ENCODE measurements around the gene TMEM132D. TPM values are rescaled to one million over a fixed set of nuclear protein-coding genes. Genes with fewer than 3 reads are reported as not detected.

Gene TMEM132D
- total and polyA plus RNA-seq, 2 of the 8 experiments (the other 6 are each of a cell fraction or from before 2014, with no cell fraction given) = 3.5 to 10.1 TPM

DNA sequence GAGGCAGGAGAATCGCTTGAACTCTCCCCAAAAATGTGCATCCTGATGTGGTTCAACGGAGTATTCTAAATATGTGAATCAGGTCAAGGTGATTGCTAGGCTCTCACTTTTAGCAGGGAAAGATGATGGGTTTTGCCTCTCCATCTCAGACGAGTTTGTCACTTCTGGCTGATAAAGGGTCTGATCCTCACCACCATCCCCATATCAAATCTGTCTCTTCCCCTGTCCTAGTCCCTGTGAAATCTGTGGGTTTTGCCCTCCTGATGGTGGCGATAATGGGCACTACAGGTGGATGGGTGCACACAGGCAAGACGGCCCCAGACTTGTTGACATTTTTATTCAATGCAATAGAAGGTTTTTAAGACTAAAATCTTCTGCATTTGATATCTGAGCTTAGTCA is 665.9 kb downstream of the TMEM132D start:
- Histone ChIP-seq H2AK5ac (ENCODE audit: low read depth, low read length) (no peak overlapping the region), H3K23me2 (ENCODE audit: low read depth, low read length) (no peaks in the 10 kb centered on the region), H4K8ac (ENCODE audit: extremely low read depth, insufficient read depth, low read length) (no peak overlapping the region), H3K36me3 (ENCODE audit: control insufficient read depth in 2 of 4, insufficient read depth in 4 of 4, low read length in 3 of 4) (no peaks in the 10 kb centered on the region), H3K4me1 (replicated peaks in 1 of 4; ENCODE audit: control insufficient read depth in 3 of 4, insufficient read depth in 4 of 4, low read length in 3 of 4) (no peaks in the 10 kb centered on the region), H3K9ac (replicated peaks in 1 of 4; ENCODE audit: extremely low read depth in 1 of 4, low read depth in 3 of 4, low read length in 3 of 4) (no peak overlapping the region), H3K56ac (replicated peaks; ENCODE audit: insufficient read length, low read depth, low read length) (no peak overlapping the region), H3K79me1 (ENCODE audit: low read depth, low read length) (no peaks in the 10 kb centered on the region), H3K4me2 (ENCODE audit: insufficient read depth in 1 of 2, low read depth in 2 of 2, low read length in 2 of 2) (no peak overlapping the region), H3K18ac (ENCODE audit: extremely low read depth, low read length) (no peak overlapping the region), H3K9me3 (ENCODE audit: insufficient read depth in 2 of 2, low read depth in 1 of 2, low read length in 1 of 2) (no peaks in the 10 kb centered on the region), H4K20me1 (replicated peaks in 1 of 2; ENCODE audit: control insufficient read depth in 1 of 2, insufficient read depth in 2 of 2, low read length in 2 of 2) (no peaks in the 10 kb centered on the region), H3K23ac (ENCODE audit: insufficient read length) (no peak overlapping the region), H2BK15ac (ENCODE audit: low read length) (no peak overlapping the region), H3K27me3 (replicated peaks in 1 of 4; ENCODE audit: control insufficient read depth in 3 of 4, extremely low read depth in 1 of 4, insufficient read depth in 3 of 4, low read length in 3 of 4) (no peaks in the 10 kb centered on the region), H2BK12ac (ENCODE audit: low read depth, low read length) (no peak overlapping the region), H2BK20ac (ENCODE audit: low read length) (no peak overlapping the region), H3K4ac (replicated peaks; ENCODE audit: insufficient read length, low read depth, low read length) (no peak overlapping the region), H3K79me2 (ENCODE audit: control insufficient read depth in 1 of 2, insufficient read depth in 2 of 2, low read length in 2 of 2) (no peaks in the 10 kb centered on the region), H2AFZ (ENCODE audit: low read length) (no peak overlapping the region), H3K14ac (ENCODE audit: insufficient read length) (no peak overlapping the region), H4K91ac (replicated peaks; ENCODE audit: insufficient read length, low read length) (no peak overlapping the region), H4K5ac (ENCODE audit: insufficient read length, low read depth, low read length) (no peak overlapping the region), H2BK120ac (replicated peaks; ENCODE audit: low read depth, low read length) (no peak overlapping the region), H3K4me3 (ENCODE audit: extremely low read depth in 1 of 4, insufficient read depth in 2 of 4, low read depth in 3 of 4, low read length in 4 of 4) (no peak overlapping the region), H3K27ac (ENCODE audit: low read depth, low read length) (no peak overlapping the region), H2BK5ac (ENCODE audit: low read depth, low read length) (no peak overlapping the region)
- FAIRE-seq (no peak), DNase-seq (ENCODE audit: low read depth in 1 of 2, low spot score in 2 of 2) (no peak)
- CTCF ChIA-PET (ENCODE audit: partially characterized antibody) = interaction anchor here (0.6 kb wide), 1 partner anchor 83 kb away, joined by 3 read pairs; no protein-coding TSS in a partner anchor
- 94% methylated on average over 5 of the region's 5 CpGs; no CpG with 5 or more reads in 1 of the 2 experiments for WGBS, 2 experiments (ENCODE audit: extremely low coverage in 1 of 2, insufficient coverage in 1 of 2, insufficient read length in 1 of 2, insufficient replicate concordance in 2 of 2, low coverage in 1 of 2, low lambda C conversion rate in 2 of 2, missing lambda C conversion rate in 1 of 2)
- POLR2A ChIA-PET (ENCODE audit: partially characterized antibody) = no interaction called here
- TF ChIP-seq RXRA (IDR thresholded peaks at IDR 0.05; ENCODE audit: insufficient read depth, low read depth, low read length) = no peak
- TF ChIP-seq SUZ12 (IDR thresholded peaks at IDR 0.05; ENCODE audit: low read length) = no peak
- no peak for TF ChIP-seq POU5F1 (IDR thresholded peaks at IDR 0.05; ENCODE audit: low read depth, low read length)
- TF ChIP-seq, protein P1, sequence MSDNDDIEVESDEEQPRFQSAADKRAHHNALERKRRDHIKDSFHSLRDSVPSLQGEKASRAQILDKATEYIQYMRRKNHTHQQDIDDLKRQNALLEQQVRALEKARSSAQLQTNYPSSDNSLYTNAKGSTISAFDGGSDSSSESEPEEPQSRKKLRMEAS (IDR thresholded peaks at IDR 0.05) = no peak
- no peak for TF ChIP-seq ZNF274 (IDR thresholded peaks at IDR 0.05; ENCODE audit: borderline replicate concordance, extremely low read depth, low read length)
- TF ChIP-seq, protein P2, sequence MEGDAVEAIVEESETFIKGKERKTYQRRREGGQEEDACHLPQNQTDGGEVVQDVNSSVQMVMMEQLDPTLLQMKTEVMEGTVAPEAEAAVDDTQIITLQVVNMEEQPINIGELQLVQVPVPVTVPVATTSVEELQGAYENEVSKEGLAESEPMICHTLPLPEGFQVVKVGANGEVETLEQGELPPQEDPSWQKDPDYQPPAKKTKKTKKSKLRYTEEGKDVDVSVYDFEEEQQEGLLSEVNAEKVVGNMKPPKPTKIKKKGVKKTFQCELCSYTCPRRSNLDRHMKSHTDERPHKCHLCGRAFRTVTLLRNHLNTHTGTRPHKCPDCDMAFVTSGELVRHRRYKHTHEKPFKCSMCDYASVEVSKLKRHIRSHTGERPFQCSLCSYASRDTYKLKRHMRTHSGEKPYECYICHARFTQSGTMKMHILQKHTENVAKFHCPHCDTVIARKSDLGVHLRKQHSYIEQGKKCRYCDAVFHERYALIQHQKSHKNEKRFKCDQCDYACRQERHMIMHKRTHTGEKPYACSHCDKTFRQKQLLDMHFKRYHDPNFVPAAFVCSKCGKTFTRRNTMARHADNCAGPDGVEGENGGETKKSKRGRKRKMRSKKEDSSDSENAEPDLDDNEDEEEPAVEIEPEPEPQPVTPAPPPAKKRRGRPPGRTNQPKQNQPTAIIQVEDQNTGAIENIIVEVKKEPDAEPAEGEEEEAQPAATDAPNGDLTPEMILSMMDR (IDR thresholded peaks at IDR 0.05; ENCODE audit: control extremely low read depth in 1 of 3, insufficient read depth in 1 of 3, low read depth in 1 of 3, low read length in 3 of 3) = peak in 2 of 3 experiments; percentile 29 to 40; a peak in 3 of 4 replicates
- TF ChIP-seq, protein P3, sequence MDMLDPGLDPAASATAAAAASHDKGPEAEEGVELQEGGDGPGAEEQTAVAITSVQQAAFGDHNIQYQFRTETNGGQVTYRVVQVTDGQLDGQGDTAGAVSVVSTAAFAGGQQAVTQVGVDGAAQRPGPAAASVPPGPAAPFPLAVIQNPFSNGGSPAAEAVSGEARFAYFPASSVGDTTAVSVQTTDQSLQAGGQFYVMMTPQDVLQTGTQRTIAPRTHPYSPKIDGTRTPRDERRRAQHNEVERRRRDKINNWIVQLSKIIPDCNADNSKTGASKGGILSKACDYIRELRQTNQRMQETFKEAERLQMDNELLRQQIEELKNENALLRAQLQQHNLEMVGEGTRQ (IDR thresholded peaks at IDR 0.05; ENCODE audit: low read length) = no peak
- no peak for TF ChIP-seq JUND (IDR thresholded peaks at IDR 0.05; ENCODE audit: low read length)
- no peak for TF ChIP-seq CBX8 (IDR thresholded peaks at IDR 0.05; ENCODE audit: borderline replicate concordance, low read depth, low read length)
- no peak for TF ChIP-seq CHD1 (IDR thresholded peaks at IDR 0.05; ENCODE audit: low read depth, low read length)

All from H1 (cell line).